Measurements from ENCODE around the gene PRDM15. TPM values are rescaled to one million over a fixed set of nuclear protein-coding genes. Genes with fewer than 3 reads are reported as not detected.

Gene PRDM15
- total RNA-seq, 1 experiment from 2014 or later, result 16.7 TPM

GRCh38 chr21:41868062-41868710 is 11.0 kb downstream of the PRDM15 start:
- BruUV-seq (replicated peaks), result no TSS peak
- H3K4me3 ChIP-seq (ENCODE audit: low read depth, low read length, poor library complexity, severe bottlenecking), result no peak overlapping the region
- POLR2A ChIA-PET (ENCODE audit: low non-redundant PET), result no interaction called here
- CTCF ChIA-PET, result no interaction called here
- no peaks in the 10 kb centered on the region for H3K36me3 ChIP-seq (ENCODE audit: insufficient read depth, low read length, poor library complexity, severe bottlenecking)
- no peak overlapping the region for H3K27ac ChIP-seq (ENCODE audit: low read depth, low read length, poor library complexity, severe bottlenecking)
- no peaks in the 10 kb centered on the region for H3K27me3 ChIP-seq (replicated peaks; ENCODE audit: insufficient read depth, low read depth, low read length, poor library complexity)
- DNase-seq (ENCODE audit: low spot score), result no peak
- intact Hi-C loops (cut with micrococcal nuclease; ENCODE audit: unreplicated experiment), result no loop called here
- no peaks in the 10 kb centered on the region for H3K4me1 ChIP-seq (ENCODE audit: insufficient read depth, low read length, poor library complexity, severe bottlenecking)
- H3K9me3 ChIP-seq (ENCODE audit: low read depth, low read length, poor library complexity, severe bottlenecking), result no peaks in the 10 kb centered on the region
- TF ChIP-seq CTCF (conservative IDR thresholded peaks at IDR 0.05; ENCODE audit: low read depth, low read length), result no peak
- no peak for TF ChIP-seq EZH2 (IDR thresholded peaks at IDR 0.05; ENCODE audit: borderline replicate concordance, low read depth, low read length, poor library complexity, severe bottlenecking)

- intact Hi-C loops (cut with micrococcal nuclease; ENCODE audit: unreplicated experiment), result no loop called here
- CTCF ChIA-PET, result no interaction called here
- Histone ChIP-seq H3K27ac (ENCODE audit: low read depth, low read length, poor library complexity, severe bottlenecking) (no peak overlapping the region), H3K36me3 (ENCODE audit: insufficient read depth, low read length, poor library complexity, severe bottlenecking) (no peaks in the 10 kb centered on the region), H3K9me3 (ENCODE audit: low read depth, low read length, poor library complexity, severe bottlenecking) (no peaks in the 10 kb centered on the region), H3K4me3 (ENCODE audit: low read depth, low read length, poor library complexity, severe bottlenecking) (no peak overlapping the region), H3K4me1 (ENCODE audit: insufficient read depth, low read length, poor library complexity, severe bottlenecking) (no peaks in the 10 kb centered on the region), H3K27me3 (replicated peaks; ENCODE audit: insufficient read depth, low read depth, low read length, poor library complexity) (no peaks in the 10 kb centered on the region)
- no peak for TF ChIP-seq EZH2 (IDR thresholded peaks at IDR 0.05; ENCODE audit: borderline replicate concordance, low read depth, low read length, poor library complexity, severe bottlenecking)
- TF ChIP-seq CTCF (conservative IDR thresholded peaks at IDR 0.05; ENCODE audit: low read depth, low read length), result no peak
- DNase-seq (ENCODE audit: low spot score), result no peak
- POLR2A ChIA-PET (ENCODE audit: low non-redundant PET), result no interaction called here
- BruUV-seq (replicated peaks), result no TSS peak
Measured at GRCh38 chr21:41867313-41867712, 11.8 kb downstream of the PRDM15 start.

GRCh38 chr21:41866274-41866809 is 12.8 kb downstream of the PRDM15 start:
- TF ChIP-seq CTCF (conservative IDR thresholded peaks at IDR 0.05; ENCODE audit: low read depth, low read length), result no peak
- TF ChIP-seq EZH2 (IDR thresholded peaks at IDR 0.05; ENCODE audit: borderline replicate concordance, low read depth, low read length, poor library complexity, severe bottlenecking), result no peak
- ChIA-PET POLR2A (ENCODE audit: low non-redundant PET) (no interaction called here), CTCF (no interaction called here)
- DNase-seq (ENCODE audit: low spot score), result no peak
- no peaks in the 10 kb centered on the region for H3K9me3 ChIP-seq (ENCODE audit: low read depth, low read length, poor library complexity, severe bottlenecking)
- no TSS peak for BruUV-seq (replicated peaks)
- H3K27ac ChIP-seq (ENCODE audit: low read depth, low read length, poor library complexity, severe bottlenecking), result no peak overlapping the region
- intact Hi-C loops (cut with micrococcal nuclease; ENCODE audit: unreplicated experiment), result no loop called here
- H3K4me1 ChIP-seq (ENCODE audit: insufficient read depth, low read length, poor library complexity, severe bottlenecking), result no peaks in the 10 kb centered on the region
- no peaks in the 10 kb centered on the region for H3K27me3 ChIP-seq (replicated peaks; ENCODE audit: insufficient read depth, low read depth, low read length, poor library complexity)
- H3K4me3 ChIP-seq (ENCODE audit: low read depth, low read length, poor library complexity, severe bottlenecking), result no peak overlapping the region
- H3K36me3 ChIP-seq (ENCODE audit: insufficient read depth, low read length, poor library complexity, severe bottlenecking), result no peaks in the 10 kb centered on the region

All from A673 (cell line).